Islet precursor cell (in vitro differentiated cells): Measurements from ENCODE around the gene PEX10.

ENCODE experiments used
- DNase-seq: peaks from one replicate; pipeline ENCODE4 v3.0.0-alpha.2; 2018

Gene PEX10

DNA sequence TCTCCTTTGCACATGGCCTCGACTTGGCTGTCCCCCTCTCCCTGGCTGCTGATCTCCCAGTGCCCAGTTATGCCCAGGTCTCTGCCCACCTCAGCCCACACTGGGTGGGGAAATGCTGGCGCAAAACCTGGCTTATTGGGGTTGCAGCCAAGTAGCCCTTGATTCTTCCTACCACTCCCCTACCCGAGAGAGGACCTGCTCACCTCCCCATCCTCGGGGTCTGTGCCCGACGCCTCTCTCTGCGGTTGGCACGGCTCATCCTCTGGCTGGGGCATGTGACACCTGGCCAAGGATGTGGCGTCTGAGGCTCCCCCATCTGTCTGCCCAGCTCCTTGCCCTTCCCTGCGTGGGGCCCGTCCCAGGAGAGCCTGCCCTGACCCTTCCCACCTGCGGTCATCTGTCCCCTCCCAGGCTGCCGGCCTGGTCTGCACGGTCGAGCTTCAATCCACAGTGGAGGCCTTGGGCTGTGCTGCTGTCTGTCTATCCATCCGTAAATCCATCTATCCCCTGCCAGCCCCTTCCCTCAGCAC is 6.5 kb upstream of the PEX10 start:
- no peak for DNase-seq

DNA sequence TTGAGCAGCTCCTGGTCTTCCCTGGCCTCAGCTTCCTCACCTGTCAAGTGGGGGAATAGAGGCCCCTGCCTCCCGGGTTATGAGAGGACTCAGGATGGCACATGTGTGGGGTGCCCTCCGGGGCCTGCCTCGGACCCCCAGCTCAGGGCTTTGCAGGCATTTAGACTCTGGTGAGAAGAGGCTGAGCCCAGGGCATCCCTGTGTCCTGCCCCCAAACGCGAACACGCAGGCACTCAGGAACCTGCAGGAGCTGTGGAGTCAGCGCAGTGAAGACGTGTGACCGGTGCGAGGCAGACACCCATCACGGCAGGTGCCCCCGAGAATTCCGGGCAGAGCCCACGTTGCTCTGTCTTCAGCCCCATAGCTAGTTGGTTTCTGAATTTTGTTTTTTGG is 5.5 kb upstream of the PEX10 start:
- DNase-seq: no peak

DNA sequence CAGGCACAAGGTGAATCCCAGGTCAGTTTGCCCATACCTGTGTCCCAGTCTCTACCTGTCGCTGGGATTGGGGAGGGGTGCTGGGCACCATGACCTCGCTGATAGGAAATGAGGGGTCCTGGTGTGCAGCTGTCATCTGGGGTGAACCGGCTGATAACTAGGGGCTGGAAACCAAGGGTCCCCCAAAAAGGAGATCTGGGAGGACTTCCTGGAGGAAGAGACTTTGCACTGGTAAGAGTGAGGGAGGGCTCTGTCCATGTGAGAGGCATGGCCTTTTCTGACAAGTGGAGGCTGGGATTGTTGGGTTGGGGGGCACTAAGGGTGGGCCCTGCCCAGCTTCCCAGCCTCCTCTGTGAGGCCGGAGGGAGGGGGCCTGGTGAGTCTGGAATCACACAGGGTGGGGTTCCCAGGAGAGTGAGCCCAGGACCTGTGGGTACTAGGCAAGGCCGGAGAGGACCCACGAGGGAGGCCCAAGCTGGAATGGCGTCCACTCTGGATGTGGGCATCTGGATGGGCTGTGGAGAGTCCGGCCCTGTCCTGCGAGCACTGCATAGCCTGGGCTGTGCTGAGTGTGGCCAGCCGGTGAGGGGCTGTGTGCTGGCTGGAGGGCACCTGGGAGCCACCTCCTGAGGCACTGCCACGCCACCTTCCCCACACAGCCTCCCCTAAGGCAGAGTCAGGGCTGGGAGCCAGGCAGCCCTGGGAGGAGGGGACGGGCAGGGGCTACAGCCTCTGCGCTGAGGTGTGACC is 4.9 kb upstream of the PEX10 start:
- DNase-seq: no peak

DNA sequence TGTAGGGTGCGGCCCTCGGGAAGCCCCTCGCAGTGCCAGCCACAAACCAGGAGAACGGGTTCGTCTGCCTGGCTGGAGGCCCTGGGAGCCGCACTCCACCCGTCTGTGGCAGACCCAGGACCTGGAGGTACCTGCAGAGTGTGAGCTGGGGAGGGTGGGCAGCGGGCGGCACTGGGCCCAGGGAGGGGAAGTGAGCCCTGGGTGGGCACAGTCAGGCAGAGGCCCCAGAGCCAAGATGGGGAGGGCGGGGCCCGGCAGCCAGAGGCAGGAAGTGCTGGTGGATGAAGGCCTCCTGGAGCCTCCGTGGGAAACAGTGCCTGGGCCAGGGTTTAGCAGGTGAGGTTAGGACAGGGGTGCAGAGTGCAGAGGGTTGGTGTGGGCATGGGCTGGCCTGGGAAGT is 4.0 kb upstream of the PEX10 start:
- no peak for DNase-seq

DNA sequence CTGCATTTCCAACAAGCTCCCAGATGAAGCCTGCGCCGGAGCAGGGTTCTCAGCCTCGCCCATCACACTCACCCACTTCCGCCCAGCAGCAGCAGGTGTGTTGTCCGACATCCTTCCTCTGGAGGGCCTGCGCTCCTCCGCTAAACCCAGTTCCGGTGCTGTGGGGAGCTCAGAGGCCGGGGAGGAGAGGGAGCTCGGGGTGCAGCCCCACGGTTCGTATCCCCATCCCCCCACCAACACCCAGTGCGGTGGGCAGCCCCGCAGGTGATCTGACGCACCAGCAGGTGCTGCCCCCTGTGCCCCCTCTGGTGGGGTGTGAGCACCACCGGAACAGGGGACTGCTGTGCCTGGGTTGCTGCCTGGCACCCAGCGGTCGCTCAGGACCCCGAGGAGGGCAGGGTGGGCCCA is 3.4 kb upstream of the PEX10 start:
- DNase-seq: no peak

DNA sequence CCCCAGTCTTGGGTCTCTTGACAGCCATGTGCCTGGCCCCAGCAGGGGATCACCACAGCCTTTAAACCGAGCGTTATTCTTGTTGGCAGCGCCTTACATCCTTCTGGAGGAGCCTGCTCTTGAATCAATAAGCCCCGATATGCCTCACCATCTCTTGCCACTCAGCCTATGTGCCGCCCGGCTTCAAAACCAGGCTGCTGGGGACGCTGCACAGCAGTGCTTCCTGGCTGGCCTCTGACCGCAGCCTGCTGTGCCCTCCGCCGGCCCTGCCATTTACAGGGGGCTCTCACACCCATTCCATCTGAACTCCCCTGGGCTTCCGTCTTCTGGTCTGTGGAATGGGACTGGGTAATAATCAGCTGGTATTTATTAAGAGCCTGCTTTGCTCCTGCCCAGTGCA is 3.0 kb upstream of the PEX10 start:
- no peak for DNase-seq

DNA sequence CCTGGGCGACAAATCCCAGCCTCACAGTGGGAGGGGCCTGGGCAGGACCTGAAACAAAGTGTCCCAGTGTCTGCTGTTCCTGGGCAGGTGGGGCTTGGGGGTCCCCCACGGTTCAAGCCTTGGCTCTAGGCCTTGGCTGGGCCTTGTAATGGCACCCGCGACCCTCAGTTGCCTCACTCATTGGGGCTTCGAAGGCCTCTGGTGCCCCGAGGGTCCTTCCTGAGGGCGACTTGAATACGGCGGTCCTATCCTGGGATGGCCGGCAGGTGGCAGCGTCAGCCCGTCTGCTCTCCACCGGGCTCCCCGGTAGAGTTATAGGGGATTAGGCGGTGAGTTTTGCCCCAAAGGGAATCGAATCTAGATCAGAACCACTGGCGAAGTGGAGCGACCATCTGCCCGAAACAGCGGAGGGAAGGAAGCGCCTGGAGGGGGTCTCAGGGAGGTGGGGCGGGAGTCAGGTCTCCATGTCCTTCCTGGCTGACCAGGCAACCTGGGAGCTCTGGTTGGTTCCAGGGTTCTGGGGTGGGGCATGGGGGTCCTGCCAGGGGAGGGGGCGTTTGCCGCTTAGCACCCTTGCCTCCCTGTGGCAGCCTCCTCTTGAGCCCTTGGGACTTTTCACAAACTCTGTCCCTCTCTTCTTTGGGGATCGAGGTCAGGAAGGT is 2.1 kb upstream of the PEX10 start:
- peak; percentile 79 for DNase-seq

DNA sequence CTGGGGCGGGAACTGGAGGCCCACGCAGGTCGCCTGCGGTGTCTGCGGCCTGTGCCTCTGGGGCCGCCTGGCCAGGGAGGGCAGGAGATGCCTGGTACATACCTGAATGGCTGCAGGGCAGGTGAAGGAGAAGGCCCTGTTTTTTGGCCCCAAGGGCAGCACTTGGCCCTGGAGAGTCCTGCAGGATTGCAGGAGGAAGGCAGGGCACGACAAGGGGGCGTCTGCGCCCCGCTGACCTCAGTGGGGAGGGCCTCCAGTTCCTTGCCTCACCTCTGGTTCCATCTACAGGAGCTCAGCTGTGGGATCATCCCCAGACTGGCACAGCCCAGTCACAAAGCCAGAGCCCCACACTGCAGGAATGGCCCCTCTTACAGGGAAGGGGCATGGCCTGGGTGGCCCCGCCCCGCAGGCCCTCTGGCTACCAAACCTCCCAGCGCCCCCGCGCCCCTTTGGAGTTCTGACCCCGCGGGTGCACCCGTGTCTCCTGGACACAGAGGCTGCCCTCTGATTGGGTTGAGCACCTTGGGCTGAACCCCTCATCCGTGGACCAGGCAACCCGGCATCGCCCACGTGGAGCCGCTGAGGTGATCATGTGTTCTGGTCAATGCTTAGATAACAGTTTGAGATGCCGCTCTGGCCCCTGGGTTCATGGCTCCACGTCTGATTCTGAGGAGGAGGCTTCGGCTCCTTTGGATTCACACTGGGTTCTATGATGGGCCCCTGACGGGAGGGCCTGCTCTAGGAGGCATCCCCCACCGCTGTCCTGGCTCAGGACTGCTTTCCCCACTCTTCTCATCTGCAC is 1.3 kb upstream of the PEX10 start:
- DNase-seq: peak; percentile 66

DNA sequence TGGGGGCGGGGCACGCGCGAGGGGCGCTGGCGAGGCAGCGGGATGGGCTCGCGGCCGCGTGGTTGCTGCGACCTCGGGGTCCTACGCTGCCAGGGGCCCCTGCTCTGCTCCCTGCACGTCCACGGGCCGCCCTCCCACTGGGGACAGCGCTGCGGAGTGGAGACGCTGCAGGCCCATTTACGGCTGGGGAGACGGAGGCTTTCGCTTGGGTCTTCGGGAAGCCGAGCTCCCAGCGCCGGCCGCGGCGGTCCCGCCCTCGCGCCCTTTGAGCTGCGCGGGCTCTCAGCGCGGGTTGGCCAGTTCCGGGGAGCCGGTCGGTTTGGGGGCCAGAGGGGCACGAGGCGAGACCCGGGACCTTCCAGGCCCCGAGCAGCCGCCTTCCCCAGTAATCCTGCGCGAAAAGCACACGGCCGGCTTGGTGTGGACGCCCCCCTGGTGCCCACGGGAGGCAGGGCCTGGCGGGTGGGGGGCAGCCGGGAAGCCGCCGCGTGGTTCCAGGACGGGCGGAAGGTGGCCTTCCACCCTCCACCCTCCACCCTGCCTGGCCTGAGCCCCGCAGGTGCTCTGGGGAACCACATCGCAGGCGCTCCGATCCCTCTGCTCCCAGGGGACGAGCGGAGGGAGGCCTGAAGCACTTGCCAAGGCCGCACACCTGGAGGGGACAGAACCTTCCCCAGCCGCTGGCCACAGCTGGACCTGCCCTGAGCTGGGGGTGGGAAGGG is 570 bp upstream of the PEX10 start:
- DNase-seq: no peak

DNA sequence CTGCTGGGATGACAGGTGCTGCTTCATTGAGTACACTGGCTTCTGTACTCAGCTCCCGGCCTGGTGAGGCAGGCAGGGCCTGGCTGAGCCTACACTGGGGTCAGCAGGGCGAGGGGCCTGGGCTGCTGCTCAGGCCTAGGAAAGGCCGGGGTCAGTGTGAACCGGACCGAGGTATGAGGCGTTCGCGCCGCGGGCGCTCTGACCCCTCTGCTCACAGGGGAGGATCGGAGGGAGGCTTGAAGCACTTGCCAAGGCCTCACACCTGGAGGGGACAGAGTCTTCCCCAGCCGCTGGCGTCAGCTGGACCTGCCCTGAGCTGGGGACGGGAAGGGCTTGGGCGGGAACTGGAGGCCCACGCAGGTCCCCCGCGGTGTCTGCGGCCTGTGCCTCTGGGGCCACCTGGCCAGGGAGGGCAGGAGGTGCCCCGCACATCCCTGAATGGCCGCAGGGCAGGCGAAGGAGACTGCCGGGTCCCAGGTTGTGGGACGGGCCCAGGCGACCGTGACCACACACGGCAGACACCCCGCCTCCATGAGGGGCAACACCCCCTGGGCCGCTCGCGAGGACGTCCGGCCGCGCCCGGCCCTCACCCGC is 466 bp downstream of the PEX10 start:
- DNase-seq: peak; percentile 70

DNA sequence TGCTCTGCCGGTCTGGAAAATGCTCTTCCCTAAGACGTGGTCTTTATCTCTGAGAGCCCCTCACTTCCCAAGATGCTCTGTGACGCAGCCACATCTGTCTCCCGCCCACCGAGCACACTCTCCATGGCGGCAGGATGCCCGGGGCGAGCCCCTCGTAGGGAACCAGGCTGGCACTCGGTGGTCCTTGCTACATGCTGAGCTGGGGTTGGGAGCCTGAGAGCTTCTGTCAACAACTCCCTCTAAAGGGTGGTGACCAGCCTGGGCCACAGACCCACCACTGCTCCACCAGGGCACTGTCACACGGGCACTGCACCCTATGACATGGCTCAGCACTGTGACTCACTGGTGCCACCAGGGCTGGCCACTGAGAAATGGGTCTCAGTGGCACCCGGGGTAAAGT is 2.6 kb downstream of the PEX10 start:
- DNase-seq: no peak

DNA sequence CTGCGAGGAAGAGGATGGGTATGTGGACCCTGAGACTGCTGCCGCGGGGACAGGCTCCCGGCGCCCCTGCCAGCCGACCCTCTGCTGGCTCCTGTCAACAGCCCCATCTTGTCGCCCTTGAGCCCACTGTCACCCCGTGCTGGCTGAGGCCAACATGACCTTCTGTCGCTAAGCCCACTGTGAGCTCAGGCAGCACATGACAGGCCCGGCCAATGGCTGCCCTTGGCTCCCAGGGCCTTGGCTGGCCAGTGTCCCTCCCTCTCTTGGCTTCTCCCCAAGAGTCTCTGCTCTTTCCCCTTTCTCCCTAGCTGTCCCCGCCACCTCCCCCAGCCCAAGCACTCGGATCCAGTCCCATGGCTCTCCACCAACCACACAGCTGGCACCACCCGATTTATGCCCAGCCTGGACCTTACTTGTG is 3.5 kb downstream of the PEX10 start:
- no peak for DNase-seq

DNA sequence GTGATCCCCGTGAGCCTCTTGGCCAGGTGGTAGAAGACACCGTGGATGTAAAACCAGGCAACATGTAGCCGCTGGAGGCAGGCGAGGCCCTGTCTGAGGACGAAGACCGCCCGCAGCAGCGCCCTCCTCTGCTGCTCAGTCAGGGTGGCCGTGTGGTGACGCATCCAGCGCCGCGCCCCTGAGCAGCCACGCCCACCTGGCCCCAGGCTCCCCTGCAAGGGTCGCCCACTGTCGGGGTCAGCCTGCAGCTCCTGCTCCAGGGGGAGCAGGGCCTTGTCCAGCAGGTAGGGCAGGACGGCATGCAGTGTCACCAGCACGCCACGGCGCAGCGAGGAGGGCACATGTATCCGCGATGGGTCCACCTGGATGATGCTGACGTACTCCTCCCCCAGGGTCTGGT is 3.9 kb downstream of the PEX10 start:
- no peak for DNase-seq

DNA sequence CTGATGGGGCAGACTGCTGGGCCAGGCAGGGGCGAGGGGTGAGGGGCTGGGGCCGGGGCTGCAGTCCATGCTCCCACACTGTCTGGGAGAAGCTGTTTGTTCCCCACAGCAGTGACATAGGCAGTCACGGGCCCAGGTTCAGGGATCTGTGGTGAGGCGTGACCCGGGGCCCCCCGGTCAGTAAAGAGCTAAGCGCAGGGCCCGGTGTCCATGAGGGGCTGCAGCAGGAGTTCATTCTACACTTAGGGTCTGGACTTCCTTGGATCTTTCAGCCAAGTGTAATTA is 4.4 kb downstream of the PEX10 start:
- DNase-seq: no peak

DNA sequence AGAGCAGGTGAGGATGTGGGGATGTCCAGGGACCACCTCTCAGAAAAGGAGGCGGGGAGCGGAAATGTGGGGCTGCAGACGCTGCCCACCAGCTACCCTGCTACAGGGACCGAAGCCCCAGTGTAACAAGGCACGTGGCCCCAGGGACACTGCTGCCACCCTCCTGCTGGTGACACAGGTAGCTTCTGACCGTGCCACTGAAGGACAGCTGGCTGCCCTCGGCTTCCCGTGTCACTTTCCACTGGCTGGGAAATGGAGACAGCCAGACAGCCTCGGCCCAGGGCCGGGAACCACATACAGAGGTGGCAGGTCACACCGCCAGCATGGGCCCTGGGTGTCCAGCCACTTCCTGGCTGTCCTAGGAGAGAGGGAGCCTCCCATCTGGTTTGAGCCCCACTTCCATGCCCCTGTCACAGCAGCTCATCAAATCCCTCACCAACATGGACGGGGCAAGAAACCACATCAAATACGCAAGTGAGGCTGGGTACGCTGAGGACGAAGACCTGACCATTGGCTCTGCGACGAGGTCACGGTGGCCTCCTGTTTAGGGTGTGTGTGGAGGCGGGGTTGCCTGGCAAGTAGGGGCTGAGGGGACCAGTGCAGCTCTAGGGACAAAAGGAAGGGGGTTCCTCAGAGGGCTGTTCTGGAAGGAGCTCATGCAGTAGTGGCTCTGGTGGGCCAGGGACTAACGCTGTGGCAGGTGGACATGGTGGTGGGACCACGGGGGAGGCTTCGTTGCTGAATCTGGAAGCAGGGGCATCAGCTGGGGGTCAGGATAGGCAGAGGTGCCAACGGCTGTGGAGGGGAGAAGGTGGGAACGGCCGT is 5.0 kb downstream of the PEX10 start:
- DNase-seq: no peak

DNA sequence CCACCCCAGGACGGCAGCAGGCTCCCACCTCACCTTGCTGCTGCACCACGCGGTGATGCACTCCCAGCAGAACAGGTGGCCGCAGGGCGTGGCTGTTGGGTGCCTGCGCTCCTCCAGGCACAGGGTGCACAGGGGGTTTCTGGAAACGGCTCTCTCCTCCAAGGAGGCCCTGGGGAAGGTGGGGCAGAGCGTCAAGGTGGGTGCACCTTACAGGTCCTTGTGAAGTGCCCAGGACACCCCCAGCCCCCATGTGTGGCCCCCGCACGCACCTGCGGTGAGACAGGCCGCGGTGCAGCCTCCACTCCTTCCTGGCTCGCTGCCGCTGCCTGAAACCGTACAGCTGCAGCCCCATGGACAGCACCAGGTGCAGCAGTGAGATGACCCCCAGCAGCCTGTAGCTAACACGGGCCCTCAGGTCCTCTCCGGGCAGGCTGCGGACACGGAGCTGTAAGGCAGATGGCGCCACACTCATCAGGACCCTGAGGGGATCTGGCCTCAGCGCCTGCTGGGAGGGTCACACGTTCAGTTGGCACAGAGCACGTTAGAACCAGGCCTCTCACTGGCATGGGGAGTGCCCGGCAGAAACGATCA is 5.8 kb downstream of the PEX10 start:
- DNase-seq: no peak

DNA sequence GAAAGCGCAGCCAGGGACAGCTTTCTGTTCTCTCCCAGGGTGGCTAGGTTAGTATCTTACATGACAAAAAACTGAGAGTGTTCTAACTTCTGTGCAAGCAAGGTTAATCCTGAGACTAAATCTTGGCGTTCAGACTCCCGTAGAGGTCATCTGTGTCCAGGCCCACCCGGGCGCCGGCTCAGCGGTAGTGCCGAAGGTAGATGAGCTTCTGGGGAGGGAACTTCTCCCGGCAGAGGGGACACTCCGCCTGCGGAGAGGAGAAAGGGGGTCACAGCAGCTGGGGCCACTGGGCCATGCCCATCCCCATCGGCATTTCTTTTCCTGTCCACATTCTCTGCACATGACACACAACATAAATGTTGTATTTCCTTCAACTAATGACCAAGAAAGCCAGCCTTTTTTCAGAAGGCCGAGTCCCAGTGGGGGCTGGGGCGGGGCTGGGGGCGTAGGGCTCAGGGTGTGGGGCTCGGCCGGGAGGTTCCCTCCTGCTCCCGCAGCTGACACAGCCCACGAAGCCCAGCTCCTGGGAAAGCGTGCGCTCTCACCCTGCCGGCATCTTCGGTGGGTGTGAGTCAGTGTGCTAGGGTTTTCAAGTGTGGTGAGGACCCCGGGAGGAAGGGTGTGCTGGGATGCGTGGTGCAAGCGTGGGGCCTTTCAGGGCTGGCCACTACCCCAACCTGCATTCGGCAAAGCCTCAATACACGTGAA is 6.6 kb downstream of the PEX10 start:
- no peak for DNase-seq

DNA sequence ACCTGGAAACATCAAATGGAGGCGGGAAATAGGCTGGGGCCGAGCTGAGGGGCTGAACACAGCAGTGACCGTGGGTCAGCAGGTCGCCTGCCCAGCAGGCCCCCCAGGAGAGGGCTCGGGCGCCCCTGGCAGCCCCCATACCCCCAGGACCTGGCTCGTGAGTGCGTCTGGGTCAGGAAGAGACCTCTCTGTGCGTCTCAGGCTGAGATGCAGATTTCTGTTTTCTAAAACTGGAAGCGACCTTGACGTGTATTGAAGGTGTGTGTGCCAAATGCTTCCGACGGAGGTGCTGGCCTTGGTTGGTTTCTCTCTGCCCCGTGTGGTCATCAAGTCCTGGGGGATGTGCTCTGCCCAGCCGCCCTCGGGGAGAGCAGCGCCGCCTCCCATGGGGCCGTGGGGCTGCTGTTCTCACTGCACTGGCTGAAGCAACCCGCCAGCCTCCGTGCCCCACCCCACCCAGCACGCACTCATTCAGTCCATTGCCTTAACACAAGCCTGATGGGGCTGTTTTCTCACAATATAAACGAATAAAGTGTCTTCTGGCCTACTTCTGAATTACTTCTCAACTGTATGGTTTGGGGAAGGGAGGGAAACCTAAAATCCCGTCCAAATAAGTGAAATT is 7.4 kb downstream of the PEX10 start:
- no peak for DNase-seq

DNA sequence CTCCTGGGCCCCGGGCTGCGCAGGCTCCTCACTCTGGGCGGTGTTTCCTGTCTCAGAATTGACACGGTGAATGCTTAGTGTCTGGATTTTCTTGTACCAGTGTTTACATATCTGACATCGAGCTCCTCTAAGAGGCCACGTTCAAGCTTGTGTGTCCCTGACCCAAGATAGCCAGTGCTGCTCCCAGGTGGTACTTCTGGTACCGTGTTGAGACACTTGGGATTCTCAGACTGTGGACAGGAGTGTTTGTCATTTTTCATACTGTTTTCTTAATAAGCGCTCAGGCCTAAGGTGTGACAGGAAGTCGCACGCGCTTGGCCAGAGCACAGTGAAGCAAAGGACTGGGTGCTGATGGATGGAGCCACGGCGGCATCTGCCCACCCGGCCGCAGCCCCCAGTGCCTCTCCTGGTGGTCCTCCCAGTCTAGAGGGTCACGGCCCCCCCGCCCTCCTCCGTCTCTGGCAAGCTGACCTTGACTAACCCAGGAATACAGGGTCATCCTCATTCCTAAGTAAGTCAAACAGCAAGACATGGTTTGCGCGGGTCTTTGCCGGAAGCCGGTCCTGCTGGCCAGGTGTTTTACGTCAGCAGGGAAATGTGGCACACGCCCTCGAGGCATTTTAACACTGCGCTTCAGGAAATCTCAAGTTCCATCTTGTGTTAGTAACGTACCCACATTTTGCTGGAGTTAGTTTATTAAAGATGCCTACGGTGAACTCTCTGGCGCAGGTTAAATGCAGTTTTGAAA is 8.0 kb downstream of the PEX10 start:
- no peak for DNase-seq

DNA sequence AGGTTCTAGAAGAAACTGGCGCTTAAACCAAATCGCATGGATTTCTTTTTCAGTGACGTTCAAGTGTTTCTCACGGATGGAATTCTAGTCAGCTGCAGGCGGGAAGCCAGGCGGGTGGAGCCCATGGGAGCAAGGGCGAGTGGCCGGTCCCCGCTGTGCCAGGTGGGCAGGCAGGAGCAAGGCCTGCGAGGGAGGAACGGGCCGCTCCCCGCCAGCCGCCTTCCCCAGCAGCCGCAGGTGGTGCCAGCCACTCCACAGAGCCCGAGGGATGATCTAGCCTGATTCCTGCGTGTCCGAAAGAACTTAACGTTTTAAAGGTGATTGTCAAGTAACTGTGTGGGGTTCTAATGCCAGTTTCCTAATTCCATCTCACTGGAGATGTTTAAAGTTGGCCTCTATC is 9.1 kb downstream of the PEX10 start:
- DNase-seq: no peak
